ENCODE results near the gene VWA3A.

- peak; percentile 76 to 87 (median 82) for TF ChIP-seq CTCF (IDR thresholded peaks at IDR 0.05)
- TF ChIP-seq POLR2A (IDR thresholded peaks at IDR 0.05) = no peak
Measured at GRCh38 chr16:22188595-22189442, 96.5 kb downstream of the VWA3A start.

Measured in right lobe of liver (tissue), 4 donors.